HUES48 (cell line): ENCODE results near the gene SLC30A9.
A peak's percentile ranks its signal among the peaks of the same experiment; 100 is the strongest.

ENCODE experiments used
- H3K27ac ChIP-seq: one replicate; pipeline ENCODE4 v1.7.0; 2013; ENCODE audit warnings: low read depth, low read length, inconsistent platforms
- H3K27me3 ChIP-seq: 2 replicates; pipeline ENCODE4 v1.6.1; 2013; ENCODE audit warnings: mild to moderate bottlenecking, low read length; ENCODE audit not compliant: control insufficient read depth, insufficient read depth
- H3K36me3 ChIP-seq: 2 replicates; pipeline ENCODE4 v1.6.1; 2013; ENCODE audit warnings: low read length; ENCODE audit not compliant: control insufficient read depth, insufficient read depth
- H3K4me1 ChIP-seq: 2 replicates; pipeline ENCODE4 v1.6.1; 2013; ENCODE audit warnings: mild to moderate bottlenecking, low read length; ENCODE audit not compliant: control insufficient read depth, insufficient read depth
- H3K4me3 ChIP-seq: 2 replicates; pipeline ENCODE4 v1.5.1; 2013; ENCODE audit warnings: mild to moderate bottlenecking, low read depth, low read length
- H3K9ac ChIP-seq: 2 replicates; pipeline ENCODE4 v1.6.1; 2013; ENCODE audit warnings: mild to moderate bottlenecking, low read depth, low read length, moderate library complexity
- H3K9me3 ChIP-seq: 2 replicates; pipeline ENCODE4 v1.6.1; 2013; ENCODE audit warnings: low read length; ENCODE audit not compliant: control insufficient read depth, insufficient read depth

SLC30A9 gene

DNA sequence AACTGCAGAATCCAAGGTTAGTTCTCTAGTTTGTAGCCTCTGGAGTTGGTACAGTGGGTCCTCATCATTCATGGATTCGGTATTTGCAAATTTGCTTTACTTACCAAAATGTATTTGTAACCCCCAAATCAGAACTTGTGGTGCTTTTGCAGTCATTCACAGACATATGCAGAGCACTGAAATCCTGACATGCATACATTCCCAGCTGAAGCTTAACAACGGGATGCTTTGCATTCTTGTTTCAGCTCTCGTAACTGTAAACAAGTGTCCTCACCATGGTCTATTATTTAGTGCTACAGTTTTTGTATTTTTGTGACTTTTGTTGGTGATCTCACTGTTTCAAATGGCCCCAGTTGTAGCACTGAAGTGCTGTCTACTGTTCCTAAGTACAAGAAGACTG, 146.0 kb downstream of the SLC30A9 start:
- Histone ChIP-seq H3K27me3 (no peaks in the 10 kb centered on the region), H3K4me3 (no peak overlapping the region), H3K4me1 (peaks cover 16% of the 10 kb centered on the region), H3K36me3 (peaks cover 30% of the 10 kb centered on the region), H3K9ac (no peak overlapping the region), H3K9me3 (no peaks in the 10 kb centered on the region), H3K27ac (peak overlapping the region; percentile 5)
